ENCODE measurements around the gene PDLIM5.

The PDLIM5 gene

DNA sequence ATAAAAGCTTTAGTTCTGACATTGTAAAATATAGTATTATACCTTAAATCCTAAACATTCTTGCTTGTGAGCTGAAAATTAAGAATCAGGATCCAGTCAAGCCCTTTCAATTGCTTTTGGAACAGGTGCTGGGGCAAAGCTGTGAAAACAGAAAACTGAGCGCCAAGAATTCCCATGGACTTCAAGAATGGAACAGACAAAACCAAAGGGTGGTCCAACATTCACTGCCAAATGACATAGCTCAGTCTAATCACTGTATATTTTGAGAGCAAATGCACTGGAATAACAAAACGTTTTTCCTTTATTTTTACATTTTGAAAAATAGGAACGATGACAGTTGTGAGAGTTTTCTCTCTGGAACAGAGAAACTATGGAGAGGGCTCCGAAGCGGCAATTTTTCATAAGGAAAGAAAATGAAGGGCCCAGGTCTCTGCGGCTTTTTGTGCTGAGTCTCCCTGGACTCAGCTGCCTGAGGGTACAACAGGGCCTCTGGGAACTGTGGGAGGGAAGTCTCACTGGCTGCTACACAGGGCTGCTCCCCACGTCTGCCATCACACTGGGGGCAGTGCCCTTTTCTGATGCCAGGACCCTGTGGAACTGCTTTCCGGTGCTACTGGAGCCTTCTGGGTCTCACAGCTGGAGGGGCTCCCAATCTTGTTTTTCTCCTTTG, 250.0 kb downstream of the PDLIM5 start:
- Mint-ChIP-seq H3K27me3 (ENCODE audit: low read depth, poor library complexity) (peaks cover 1% of the 10 kb centered on the region), H3K36me3 (ENCODE audit: low read depth) (no peaks in the 10 kb centered on the region), H3K4me3 (no peak overlapping the region), H3K9me3 (no peaks in the 10 kb centered on the region), H3K27ac (no peak overlapping the region), H3K4me1 (peaks cover 7% of the 10 kb centered on the region)
- no peak for DNase-seq
- TF ChIP-seq, protein P1, sequence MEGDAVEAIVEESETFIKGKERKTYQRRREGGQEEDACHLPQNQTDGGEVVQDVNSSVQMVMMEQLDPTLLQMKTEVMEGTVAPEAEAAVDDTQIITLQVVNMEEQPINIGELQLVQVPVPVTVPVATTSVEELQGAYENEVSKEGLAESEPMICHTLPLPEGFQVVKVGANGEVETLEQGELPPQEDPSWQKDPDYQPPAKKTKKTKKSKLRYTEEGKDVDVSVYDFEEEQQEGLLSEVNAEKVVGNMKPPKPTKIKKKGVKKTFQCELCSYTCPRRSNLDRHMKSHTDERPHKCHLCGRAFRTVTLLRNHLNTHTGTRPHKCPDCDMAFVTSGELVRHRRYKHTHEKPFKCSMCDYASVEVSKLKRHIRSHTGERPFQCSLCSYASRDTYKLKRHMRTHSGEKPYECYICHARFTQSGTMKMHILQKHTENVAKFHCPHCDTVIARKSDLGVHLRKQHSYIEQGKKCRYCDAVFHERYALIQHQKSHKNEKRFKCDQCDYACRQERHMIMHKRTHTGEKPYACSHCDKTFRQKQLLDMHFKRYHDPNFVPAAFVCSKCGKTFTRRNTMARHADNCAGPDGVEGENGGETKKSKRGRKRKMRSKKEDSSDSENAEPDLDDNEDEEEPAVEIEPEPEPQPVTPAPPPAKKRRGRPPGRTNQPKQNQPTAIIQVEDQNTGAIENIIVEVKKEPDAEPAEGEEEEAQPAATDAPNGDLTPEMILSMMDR (IDR thresholded peaks at IDR 0.05), result no peak

DNA sequence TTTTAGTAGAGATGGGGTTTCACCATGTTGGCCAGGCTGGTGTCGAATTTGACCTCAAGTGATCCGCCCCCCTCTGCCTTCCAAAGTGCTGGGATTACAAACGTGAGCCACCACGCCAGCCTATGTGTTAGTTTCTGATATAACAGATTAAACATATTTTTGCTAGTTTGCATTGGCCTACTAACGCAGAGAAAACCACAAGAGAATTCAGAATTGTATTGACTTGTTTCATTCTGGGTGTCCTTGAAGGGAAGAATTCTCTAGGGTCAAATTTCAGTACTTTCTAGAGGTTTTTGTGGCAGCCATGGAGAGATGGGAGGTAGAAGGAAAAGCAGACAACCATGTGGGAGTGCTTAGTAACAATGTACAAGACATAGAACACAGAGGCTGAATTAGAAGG, 259.9 kb downstream of the PDLIM5 start:
- H3K27ac Mint-ChIP-seq, result peak overlapping the region; percentile 49
- no peak overlapping the region for H3K4me3 Mint-ChIP-seq
- peaks cover 7% of the 10 kb centered on the region for H3K27me3 Mint-ChIP-seq (ENCODE audit: low read depth, poor library complexity)
- TF ChIP-seq, protein P1 (IDR thresholded peaks at IDR 0.05), result no peak
- H3K9me3 Mint-ChIP-seq, result peaks cover 8% of the 10 kb centered on the region
- H3K4me1 Mint-ChIP-seq, result peaks cover 11% of the 10 kb centered on the region
- no peak for DNase-seq
- H3K36me3 Mint-ChIP-seq (ENCODE audit: low read depth), result no peaks in the 10 kb centered on the region

DNA sequence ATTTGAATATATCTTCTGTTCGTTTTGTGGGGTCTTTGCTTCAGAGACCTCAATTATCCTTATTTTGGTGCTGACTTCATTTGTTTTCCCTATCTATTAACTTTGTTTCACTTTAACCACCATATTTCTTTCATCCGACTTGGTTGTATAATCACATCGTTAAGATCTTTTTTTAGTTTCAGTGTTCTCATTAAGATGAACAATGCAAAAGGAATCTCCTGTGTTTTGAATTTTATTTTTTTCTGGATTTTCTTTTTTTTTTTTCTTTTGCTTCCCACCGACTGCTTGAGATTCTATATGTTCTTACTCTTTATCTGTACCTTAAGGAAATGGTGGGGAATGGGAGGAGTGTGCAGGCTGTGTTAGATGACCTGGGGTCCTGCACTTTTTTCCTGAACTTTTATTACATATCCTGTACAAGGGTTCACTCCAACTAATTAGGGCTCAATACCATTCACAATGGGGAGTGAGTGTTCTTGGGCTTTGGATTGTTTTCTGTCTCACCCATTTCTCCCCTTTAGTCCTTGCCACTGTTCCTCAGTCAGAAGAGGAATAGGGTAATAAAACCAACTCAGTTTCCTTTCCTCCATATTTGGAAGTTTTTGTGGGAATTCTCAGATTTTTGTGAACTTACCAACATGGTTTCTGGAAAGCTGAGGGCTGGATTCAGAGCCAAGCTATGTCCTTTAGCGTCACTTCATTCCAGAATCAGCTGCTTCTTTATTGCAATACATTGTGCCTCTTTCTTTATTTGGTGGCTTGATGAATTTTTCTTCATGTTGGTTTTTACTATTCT, 262.8 kb downstream of the PDLIM5 start:
- H3K4me3 Mint-ChIP-seq, result no peak overlapping the region
- no peak overlapping the region for H3K27ac Mint-ChIP-seq
- no peak for DNase-seq
- H3K27me3 Mint-ChIP-seq (ENCODE audit: low read depth, poor library complexity), result peaks cover 3% of the 10 kb centered on the region
- peaks cover 16% of the 10 kb centered on the region for H3K9me3 Mint-ChIP-seq
- H3K36me3 Mint-ChIP-seq (ENCODE audit: low read depth), result no peaks in the 10 kb centered on the region
- peaks cover 11% of the 10 kb centered on the region for H3K4me1 Mint-ChIP-seq
- TF ChIP-seq, protein P1 (IDR thresholded peaks at IDR 0.05), result no peak

DNA sequence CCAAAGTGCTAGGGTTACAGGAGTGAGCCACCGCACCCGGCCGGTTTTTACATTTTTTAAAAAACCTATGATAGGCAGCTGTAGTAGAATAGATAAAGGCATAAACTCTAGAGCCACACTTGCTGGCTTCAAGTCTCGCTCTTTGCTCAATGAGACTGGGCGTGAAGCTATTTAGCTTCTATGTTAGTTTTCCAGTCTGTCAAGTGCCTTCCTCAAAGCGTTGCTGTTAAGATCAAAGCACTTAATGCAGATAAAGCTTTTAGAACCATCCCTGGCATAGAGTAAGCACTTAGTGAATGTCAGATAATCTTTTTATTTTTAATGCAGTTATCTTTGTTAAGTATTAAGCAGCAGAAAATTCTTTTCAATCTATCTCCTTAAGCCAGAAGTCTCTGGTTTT, 264.0 kb downstream of the PDLIM5 start:
- TF ChIP-seq, protein P1 (IDR thresholded peaks at IDR 0.05), result no peak
- H3K27me3 Mint-ChIP-seq (ENCODE audit: low read depth, poor library complexity), result peaks cover 3% of the 10 kb centered on the region
- no peak overlapping the region for H3K4me3 Mint-ChIP-seq
- peaks cover 20% of the 10 kb centered on the region for H3K9me3 Mint-ChIP-seq
- H3K4me1 Mint-ChIP-seq, result peaks cover 11% of the 10 kb centered on the region
- no peaks in the 10 kb centered on the region for H3K36me3 Mint-ChIP-seq (ENCODE audit: low read depth)
- no peak for DNase-seq
- peak overlapping the region; percentile 22 for H3K27ac Mint-ChIP-seq

Measured in nephron progenitor cell (in vitro differentiated cells).